SK-N-SH (cell line): Measurements from ENCODE around the gene ARHGEF18. TPM values are rescaled to one million over a fixed set of nuclear protein-coding genes. Genes with fewer than 3 reads are reported as not detected.

Experiments used
- CTCF ChIA-PET: fragments of 300-600, 350-600 bp; formaldehyde crosslinking; extraction: SDS; loops from one replicate; lab custom pipeline; 2021; lab: Yijun Ruan, JAX
- POLR2A ChIA-PET: fragments of 350-600 bp; sonication (Branson Sonifier 250); formaldehyde crosslinking; extraction: SDS; loops from one replicate; lab custom pipeline; 2020; ENCODE audit warnings: antibody characterized with exemption, inconsistent platforms; lab: Yijun Ruan, JAX
- DNase-seq: peaks from one replicate; pipeline ENCODE4 v3.0.0; 2012
- H2AFZ ChIP-seq: fragments of 200-600 bp; sonication (generic); 2 replicates; pipeline ENCODE4 v1.8.1; 2016; ENCODE audit warnings: antibody characterized with exemption, mild to moderate bottlenecking, low read depth
- H3F3A ChIP-seq: fragments of 200-600 bp; sonication (generic); replicated peaks from 2 replicates; pipeline ENCODE3; 2016; ENCODE audit warnings: antibody characterized with exemption, mild to moderate bottlenecking; ENCODE audit not compliant: insufficient read depth
- H3K27ac ChIP-seq, 2 experiments: fragments of 200-500 bp in 1 of 2; fragments of 200-600 bp in 1 of 2; sonication (Bioruptor generic) in 1 of 2; sonication (generic), shearing (Covaris generic) in 1 of 2; 2 replicates each; pipeline versions ENCODE4 v1.5.1 to v1.6.1; 2014 to 2016; ENCODE audit warnings: low read depth in 2 of 2, inconsistent platforms in 1 of 2, low read length in 1 of 2, mild to moderate bottlenecking in 1 of 2, mixed read lengths in 1 of 2
- H3K27me3 ChIP-seq: fragments of 200-600 bp; sonication (generic), shearing (Covaris generic); 2 replicates; pipeline ENCODE4 v1.6.1; 2016; ENCODE audit warnings: mixed run types; ENCODE audit not compliant: insufficient read depth
- H3K36me3 ChIP-seq, 2 experiments: fragments of 200-500 bp in 1 of 2; fragments of 200-600 bp in 1 of 2; sonication (Bioruptor generic) in 1 of 2; sonication (generic) in 1 of 2; replicated peaks in 1 of 2; 2 replicates each; pipeline versions ENCODE3 to v1.5.1; 2014 to 2016; ENCODE audit warnings: low read length in 1 of 2, mild to moderate bottlenecking in 1 of 2; ENCODE audit not compliant: insufficient read depth in 2 of 2, control insufficient read depth in 1 of 2
- H3K4me1 ChIP-seq, 2 experiments: fragments of 200-500 bp in 1 of 2; fragments of 200-600 bp in 1 of 2; sonication (Bioruptor generic) in 1 of 2; sonication (generic), shearing (Covaris generic) in 1 of 2; 2 replicates each; pipeline versions ENCODE4 v1.5.1 to v1.6.1; 2014 to 2016; ENCODE audit warnings: low read depth in 1 of 2, low read length in 1 of 2, mixed run types in 1 of 2; ENCODE audit not compliant: insufficient read depth in 2 of 2, control insufficient read depth in 1 of 2
- H3K4me2 ChIP-seq: fragments of 200-600 bp; sonication (generic), shearing (Covaris generic); 2 replicates; pipeline ENCODE4 v1.6.1; 2017; ENCODE audit warnings: mixed run types
- H3K4me3 ChIP-seq, 2 experiments: fragments of 200-500 bp in 1 of 2; fragments of 200-600 bp in 1 of 2; sonication (Bioruptor generic) in 1 of 2; sonication (generic), shearing (Covaris generic) in 1 of 2; 2 replicates each; pipeline versions ENCODE4 v1.5.1 to v1.8.1; 2014 to 2016; ENCODE audit warnings: low read depth in 2 of 2, inconsistent platforms in 1 of 2, low read length in 1 of 2, mild to moderate bottlenecking in 1 of 2, mixed read lengths in 1 of 2, moderate library complexity in 1 of 2
- H3K79me2 ChIP-seq: fragments of 200-600 bp; sonication (generic); 2 replicates; pipeline ENCODE4 v1.8.1; 2017; ENCODE audit warnings: mild to moderate bottlenecking; ENCODE audit not compliant: insufficient read depth
- H3K9ac ChIP-seq: fragments of 200-600 bp; sonication (generic); 2 replicates; pipeline ENCODE4 v1.6.1; 2017; ENCODE audit warnings: mixed run types
- H3K9me2 ChIP-seq: fragments of 200-600 bp; sonication (generic); 2 replicates; pipeline ENCODE4 v1.6.1; 2017; ENCODE audit warnings: mixed run types
- H3K9me3 ChIP-seq: fragments of 200-600 bp; sonication (generic); 2 replicates; pipeline ENCODE4 v1.6.1; 2017; ENCODE audit warnings: mixed run types, mild to moderate bottlenecking, moderate library complexity
- H4K20me1 ChIP-seq: fragments of 200-600 bp; sonication (generic); 2 replicates; pipeline ENCODE4 v1.6.1; 2017; ENCODE audit warnings: mild to moderate bottlenecking, mixed run types; ENCODE audit not compliant: insufficient read depth
- ELF1 ChIP-seq: IDR thresholded peaks from 2 replicates; pipeline ENCODE4 v1.4.0; 2012
- EP300 ChIP-seq, 2 experiments: IDR thresholded peaks; 2 replicates each; pipeline versions ENCODE4 v1.4.0 to v1.6.1; 2012; ENCODE audit warnings: borderline replicate concordance in 1 of 2, low read depth in 1 of 2, low read length in 1 of 2
- EZH2phosphoT487 ChIP-seq: fragments of 200-600 bp; sonication (generic); IDR thresholded peaks from 2 replicates; pipeline ENCODE4 v1.6.1; 2017; ENCODE audit warnings: low read depth, mixed run types, mild to moderate bottlenecking, antibody characterized with exemption, moderate library complexity, borderline replicate concordance
- FOXJ3 ChIP-seq: sonication (generic); formaldehyde crosslinking; IDR thresholded peaks from 2 replicates; pipeline ENCODE4 v1.5.1; 2020; ENCODE audit warnings: mild to moderate bottlenecking, missing genetic modification reagents
- GABPA ChIP-seq: IDR thresholded peaks from 2 replicates; pipeline ENCODE4 v1.4.0; 2012; ENCODE audit warnings: low read depth, mild to moderate bottlenecking
- JUND ChIP-seq: IDR thresholded peaks from 2 replicates; pipeline ENCODE4 v1.4.0; 2012
- MXI1 ChIP-seq: IDR thresholded peaks from 2 replicates; pipeline ENCODE4 v1.6.1; 2012; ENCODE audit warnings: mild to moderate bottlenecking, low read depth, low read length, improper control_type of control experiment
- NFIC ChIP-seq: IDR thresholded peaks from 2 replicates; pipeline ENCODE4 v1.4.0; 2012; ENCODE audit warnings: borderline replicate concordance
- NRF1 ChIP-seq: IDR thresholded peaks from 2 replicates; pipeline ENCODE4 v1.6.1; 2012; ENCODE audit warnings: low read depth, mild to moderate bottlenecking, low read length
- POLR2AphosphoS5 ChIP-seq: IDR thresholded peaks from 2 replicates; pipeline ENCODE4 v1.6.1; 2012; ENCODE audit warnings: low read depth, low read length
- RCOR1 ChIP-seq: fragments of 150-350 bp; IDR thresholded peaks from 2 replicates; pipeline ENCODE4 v1.6.1; 2017; ENCODE audit warnings: antibody characterized with exemption, low read length
- RXRA ChIP-seq: IDR thresholded peaks from 2 replicates; pipeline ENCODE4 v1.4.0; 2012; ENCODE audit warnings: low read depth, mild to moderate bottlenecking, borderline replicate concordance
- SIN3A ChIP-seq: IDR thresholded peaks from 2 replicates; pipeline ENCODE4 v1.6.1; 2012; ENCODE audit warnings: low read depth, mild to moderate bottlenecking, low read length, moderate library complexity, borderline replicate concordance
- SMC3 ChIP-seq: IDR thresholded peaks from 2 replicates; pipeline ENCODE4 v1.6.1; 2012; ENCODE audit warnings: low read depth, low read length, improper control_type of control experiment
- TAF1 ChIP-seq: IDR thresholded peaks from 2 replicates; pipeline ENCODE4 v1.6.1; 2012; ENCODE audit warnings: low read depth, mild to moderate bottlenecking, low read length, moderate library complexity, borderline replicate concordance
- TEAD4 ChIP-seq: IDR thresholded peaks from 2 replicates; pipeline ENCODE4 v1.4.0; 2012; ENCODE audit warnings: mild to moderate bottlenecking, borderline replicate concordance; ENCODE audit not compliant: insufficient read depth
- YY1 ChIP-seq: IDR thresholded peaks from 2 replicates; pipeline ENCODE4 v1.4.0; 2012; ENCODE audit warnings: low read depth, mild to moderate bottlenecking
- WGBS: methylation state at CpG from one replicate; pipeline ENCODE4 v1.1.6; 2017; ENCODE audit warnings: low lambda C conversion rate; 5-methylcytosine and 5-hydroxymethylcytosine counted together
- polyA plus RNA-seq, 3 experiments: library from polyadenylated mRNA; depleted of rRNA; stranded (reverse); fragments of >200 nt; gene quantifications; 2 replicates each; pipeline ENCODE4 v1.2.3, GENCODE V29; 2012
- TF ChIP-seq, protein P1 (sequence below): IDR thresholded peaks from 2 replicates; pipeline ENCODE4; 2012
- TF ChIP-seq, protein P2 (sequence below): fragments of 200-600 bp; sonication (generic); IDR thresholded peaks from 2 replicates; pipeline ENCODE4 v1.6.1; 2017; ENCODE audit warnings: antibody characterized with exemption, mild to moderate bottlenecking, moderate library complexity
- TF ChIP-seq, protein P3 (sequence below): IDR thresholded peaks from 2 replicates; pipeline ENCODE4 v1.4.0; 2012; ENCODE audit warnings: low read depth
- TF ChIP-seq, protein P4 (sequence below): fragments of 150-350 bp; IDR thresholded peaks from 2 replicates; pipeline ENCODE4 v1.6.1; 2017; ENCODE audit warnings: antibody characterized with exemption, low read length, low read depth, borderline replicate concordance

Gene ARHGEF18
- polyA plus RNA-seq, 1 of the 3 experiments (the other 2 are of a cell fraction) = 11.7 TPM

DNA sequence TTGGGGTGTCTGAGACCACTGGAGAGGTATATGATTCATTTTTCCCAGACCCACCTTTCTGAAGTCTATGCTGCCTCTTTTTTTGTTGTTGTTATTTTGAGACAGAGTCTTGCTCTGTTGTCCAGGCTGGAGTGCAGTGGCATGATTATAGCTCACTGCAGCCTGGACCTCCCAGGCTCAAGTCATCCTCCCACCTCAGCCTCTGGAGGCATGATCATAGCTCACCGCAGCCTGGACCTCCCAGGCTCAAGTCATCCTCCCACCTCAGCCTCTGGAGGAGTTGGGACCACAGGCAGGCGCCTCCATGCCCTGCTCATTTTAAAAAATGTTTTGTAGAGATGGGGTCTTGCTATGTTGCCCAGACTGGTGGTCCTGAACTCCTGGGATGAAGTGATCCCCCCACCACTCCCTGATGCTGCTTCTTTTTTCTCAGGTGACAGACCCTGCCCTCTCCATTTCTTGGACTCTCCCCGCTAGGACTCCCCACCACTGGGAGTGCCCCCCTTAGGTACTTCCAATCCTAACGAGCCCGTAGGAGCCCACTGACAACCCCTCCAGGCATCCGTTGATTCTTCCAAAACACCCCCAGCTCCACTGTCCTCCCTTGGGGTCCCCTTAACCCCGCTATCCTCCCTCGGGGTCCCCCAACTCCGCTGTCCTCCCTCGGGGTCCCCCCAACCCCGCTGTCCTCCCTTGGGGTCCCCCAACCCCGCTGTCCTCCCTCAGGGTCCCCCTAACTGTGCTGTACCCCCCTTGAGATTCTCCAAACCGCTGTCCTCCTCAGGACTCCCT, 45.4 kb downstream of the ARHGEF18 start (continued):
- TF ChIP-seq TEAD4 (no peak), RCOR1 (no peak), NRF1 (no peak)

DNA sequence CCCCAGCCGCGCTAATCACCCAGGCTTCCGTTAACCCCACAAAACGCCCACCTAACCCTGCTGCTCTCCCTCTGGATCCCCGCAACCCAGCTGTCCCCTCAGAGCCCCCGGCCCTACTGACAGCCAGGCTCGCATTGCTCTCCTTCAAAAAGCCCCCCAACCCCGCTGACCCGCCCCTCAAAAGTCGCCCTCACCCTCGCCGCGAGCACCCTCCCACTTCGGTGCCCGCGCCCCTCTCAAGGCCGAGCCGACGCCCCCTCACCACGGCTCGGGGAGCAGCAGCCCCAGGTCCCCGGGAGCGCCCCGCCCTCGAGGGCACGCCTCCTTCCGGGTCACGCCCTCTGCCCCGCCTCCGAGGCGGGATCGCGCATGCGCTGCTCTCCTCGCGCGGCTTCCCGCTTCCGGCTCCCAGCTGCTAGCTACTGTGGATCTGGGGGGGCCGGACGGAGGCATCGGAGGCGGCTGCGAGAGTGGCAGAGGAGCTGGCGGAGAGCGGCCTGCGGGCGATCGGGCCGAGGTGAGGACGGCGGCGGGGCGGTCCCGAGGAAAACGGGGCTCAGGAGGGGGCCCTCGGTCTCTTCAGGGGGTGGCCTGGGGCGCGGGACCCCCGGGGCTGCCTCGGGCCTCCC, 46.1 kb downstream of the ARHGEF18 start:
- peaks cover 49% of the 10 kb centered on the region for H3K79me2 ChIP-seq
- peak overlapping the region; percentile 48 to 54; a peak in 2 of 4 replicates for H3K27ac ChIP-seq
- peaks cover 9% of the 10 kb centered on the region for H3F3A ChIP-seq
- 1% methylated on average over 15 of the region's 61 CpGs for WGBS
- H3K4me1 ChIP-seq = peaks cover 6 to 11% of the 10 kb centered on the region in 2 experiments; a peak in 2 of 4 replicates
- peak overlapping the region; percentile 86 for H3K9ac ChIP-seq
- H3K4me2 ChIP-seq = peak overlapping the region; percentile 92
- no peaks in the 10 kb centered on the region for H3K9me3 ChIP-seq
- peaks cover 17% of the 10 kb centered on the region; the same call in 1 of the 2 replicates for H4K20me1 ChIP-seq
- POLR2A ChIA-PET = interaction anchor here (0.6 to 1.0 kb wide), 2 partner anchors 88 to 197 kb away, joined by 3 to 4 read pairs; no protein-coding TSS in a partner anchor
- no peaks in the 10 kb centered on the region for H3K27me3 ChIP-seq
- TF ChIP-seq FOXJ3 = no peak
- TF ChIP-seq, protein P1, sequence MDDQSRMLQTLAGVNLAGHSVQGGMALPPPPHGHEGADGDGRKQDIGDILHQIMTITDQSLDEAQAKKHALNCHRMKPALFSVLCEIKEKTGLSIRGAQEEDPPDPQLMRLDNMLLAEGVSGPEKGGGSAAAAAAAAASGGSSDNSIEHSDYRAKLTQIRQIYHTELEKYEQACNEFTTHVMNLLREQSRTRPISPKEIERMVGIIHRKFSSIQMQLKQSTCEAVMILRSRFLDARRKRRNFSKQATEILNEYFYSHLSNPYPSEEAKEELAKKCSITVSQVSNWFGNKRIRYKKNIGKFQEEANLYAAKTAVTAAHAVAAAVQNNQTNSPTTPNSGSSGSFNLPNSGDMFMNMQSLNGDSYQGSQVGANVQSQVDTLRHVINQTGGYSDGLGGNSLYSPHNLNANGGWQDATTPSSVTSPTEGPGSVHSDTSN = peak; percentile 45
- TF ChIP-seq, protein P2, sequence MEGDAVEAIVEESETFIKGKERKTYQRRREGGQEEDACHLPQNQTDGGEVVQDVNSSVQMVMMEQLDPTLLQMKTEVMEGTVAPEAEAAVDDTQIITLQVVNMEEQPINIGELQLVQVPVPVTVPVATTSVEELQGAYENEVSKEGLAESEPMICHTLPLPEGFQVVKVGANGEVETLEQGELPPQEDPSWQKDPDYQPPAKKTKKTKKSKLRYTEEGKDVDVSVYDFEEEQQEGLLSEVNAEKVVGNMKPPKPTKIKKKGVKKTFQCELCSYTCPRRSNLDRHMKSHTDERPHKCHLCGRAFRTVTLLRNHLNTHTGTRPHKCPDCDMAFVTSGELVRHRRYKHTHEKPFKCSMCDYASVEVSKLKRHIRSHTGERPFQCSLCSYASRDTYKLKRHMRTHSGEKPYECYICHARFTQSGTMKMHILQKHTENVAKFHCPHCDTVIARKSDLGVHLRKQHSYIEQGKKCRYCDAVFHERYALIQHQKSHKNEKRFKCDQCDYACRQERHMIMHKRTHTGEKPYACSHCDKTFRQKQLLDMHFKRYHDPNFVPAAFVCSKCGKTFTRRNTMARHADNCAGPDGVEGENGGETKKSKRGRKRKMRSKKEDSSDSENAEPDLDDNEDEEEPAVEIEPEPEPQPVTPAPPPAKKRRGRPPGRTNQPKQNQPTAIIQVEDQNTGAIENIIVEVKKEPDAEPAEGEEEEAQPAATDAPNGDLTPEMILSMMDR = 0 out of 2 replicates have a peak, but pooled peaks have one; percentile 14
- TF ChIP-seq MXI1 = peak; percentile 61
- TF ChIP-seq, protein P3, sequence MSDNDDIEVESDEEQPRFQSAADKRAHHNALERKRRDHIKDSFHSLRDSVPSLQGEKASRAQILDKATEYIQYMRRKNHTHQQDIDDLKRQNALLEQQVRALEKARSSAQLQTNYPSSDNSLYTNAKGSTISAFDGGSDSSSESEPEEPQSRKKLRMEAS = 0 out of 2 replicates have a peak, but pooled peaks have one; percentile 12
- no peak for TF ChIP-seq RXRA
- no peak for TF ChIP-seq EP300 (IDR thresholded peaks at IDR 0.05; ENCODE audit: borderline replicate concordance in 1 of 2, low read depth in 1 of 2, low read length in 1 of 2)
- TF ChIP-seq SIN3A = peak; percentile 83
- no peak for TF ChIP-seq NFIC
- peak; percentile 69 for TF ChIP-seq TAF1
- no peak for TF ChIP-seq JUND
- TF ChIP-seq ELF1 = peak; percentile 97
- TF ChIP-seq NRF1 = peak; percentile 82
- TF ChIP-seq POLR2AphosphoS5 = peak; percentile 87
- TF ChIP-seq SMC3 = no peak
- TF ChIP-seq GABPA = peak; percentile 87
- peak; percentile 47; the same call in 1 of the 2 replicates for TF ChIP-seq YY1
- TF ChIP-seq EZH2phosphoT487 = no peak
- TF ChIP-seq, protein P4, sequence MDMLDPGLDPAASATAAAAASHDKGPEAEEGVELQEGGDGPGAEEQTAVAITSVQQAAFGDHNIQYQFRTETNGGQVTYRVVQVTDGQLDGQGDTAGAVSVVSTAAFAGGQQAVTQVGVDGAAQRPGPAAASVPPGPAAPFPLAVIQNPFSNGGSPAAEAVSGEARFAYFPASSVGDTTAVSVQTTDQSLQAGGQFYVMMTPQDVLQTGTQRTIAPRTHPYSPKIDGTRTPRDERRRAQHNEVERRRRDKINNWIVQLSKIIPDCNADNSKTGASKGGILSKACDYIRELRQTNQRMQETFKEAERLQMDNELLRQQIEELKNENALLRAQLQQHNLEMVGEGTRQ = no peak
- DNase-seq = peak; percentile 99
- peak overlapping the region; percentile 76 for H2AFZ ChIP-seq
- peak overlapping the region; percentile 74 to 83 for H3K4me3 ChIP-seq
- CTCF ChIA-PET = interaction anchor here (0.6 to 2.5 kb wide), 3 partner anchors 12 to 103 kb away, joined by 3 to 8 read pairs (median 3); no protein-coding TSS in a partner anchor
- H3K36me3 ChIP-seq = no peaks in the 10 kb centered on the region
- H3K9me2 ChIP-seq = no peaks in the 10 kb centered on the region
